Suprapubic skin (tissue), 4 donors: ENCODE measurements around the gene GPD2. TPM values are rescaled to one million over a fixed set of nuclear protein-coding genes. Genes with fewer than 3 reads are reported as not detected.
"Not testable (repeated sequence)": the region's sequence is repeated elsewhere in the genome, so short reads cannot be mapped to it uniquely, and the experiment has no call there.

Source experiments
- DNase-seq, 2 donors: peaks; one replicate each; pipeline ENCODE4 v3.0.0-alpha.2; 2019; ENCODE audit warnings: low spot score in 2 of 2
- H3K27ac ChIP-seq: fragments of 200-600 bp; sonication (generic); one replicate; pipeline ENCODE4 v1.5.1; 2019
- H3K27me3 ChIP-seq: fragments of 200-600 bp; sonication (generic); one replicate; pipeline ENCODE4 v1.5.1; 2019
- H3K36me3 ChIP-seq: fragments of 200-600 bp; sonication (generic); one replicate; pipeline ENCODE4 v1.5.1; 2019
- H3K4me1 ChIP-seq: fragments of 200-600 bp; sonication (generic); one replicate; pipeline ENCODE4 v1.5.1; 2019
- H3K4me3 ChIP-seq: fragments of 200-600 bp; sonication (generic); one replicate; pipeline ENCODE4 v1.5.1; 2019; ENCODE audit warnings: mild to moderate bottlenecking
- H3K9me3 ChIP-seq: fragments of 200-600 bp; sonication (generic); one replicate; pipeline ENCODE4 v1.5.1; 2019
- EP300 ChIP-seq: sonication (generic); formaldehyde crosslinking; IDR thresholded peaks from one replicate; pipeline ENCODE4 v1.6.1; 2017; ENCODE audit warnings: antibody characterized with exemption
- POLR2A ChIP-seq, 2 donors: fragments of 450-650 bp; IDR thresholded peaks; one replicate each; pipeline ENCODE4 v1.6.1; 2017; ENCODE audit warnings: antibody characterized with exemption in 2 of 2, mild to moderate bottlenecking in 2 of 2, moderate library complexity in 2 of 2
- POLR2AphosphoS5 ChIP-seq, 3 donors: sonication (generic); formaldehyde crosslinking; IDR thresholded peaks; one replicate each; pipeline ENCODE4 v1.6.1; 2017; ENCODE audit warnings: antibody characterized with exemption in 3 of 3
- WGBS: methylation state at CpG from one replicate; pipeline ENCODE4 v1.1.5; 2018; 5-methylcytosine and 5-hydroxymethylcytosine counted together
- total RNA-seq, 4 donors: library from RNA; depleted of rRNA; stranded (reverse); fragments of >200 nt; gene quantifications; one replicate each; pipeline ENCODE4 v1.1.0, GENCODE V29; 2016
- TF ChIP-seq, protein P1 (sequence below), 2 donors: fragments of 200-600 bp in 1 of 2; fragments of 450-650 bp in 1 of 2; sonication (generic) in 1 of 2; IDR thresholded peaks; one replicate each; pipeline ENCODE4 v1.5.1; 2016 to 2019; ENCODE audit warnings: antibody characterized with exemption in 2 of 2, mild to moderate bottlenecking in 1 of 2, moderate library complexity in 1 of 2

The GPD2 gene
- total RNA-seq, 4 donors from 2014 or later, result 34.7 to 77.5 (median 50.3) TPM

DNA sequence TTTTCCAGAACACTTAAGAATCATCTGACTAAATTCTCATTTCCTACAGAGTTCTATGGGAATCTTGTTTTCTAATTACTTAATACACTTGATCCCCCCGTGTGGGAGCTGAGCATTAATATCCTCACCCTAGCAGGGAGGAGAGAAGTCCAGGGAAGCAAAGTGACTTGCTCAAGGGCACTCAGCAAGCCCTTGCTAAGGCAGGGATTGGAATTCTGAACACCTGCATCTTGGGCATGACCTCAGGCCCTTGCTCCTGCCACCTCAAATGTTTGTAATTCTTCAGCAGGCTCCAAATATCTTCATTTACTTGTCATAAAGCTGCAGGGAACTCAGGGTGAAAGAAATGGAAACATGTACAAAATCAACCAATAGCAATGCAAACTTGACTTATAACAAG is 162.4 kb downstream of the GPD2 start:
- H3K4me1 ChIP-seq, result no peaks in the 10 kb centered on the region
- H3K36me3 ChIP-seq, result no peaks in the 10 kb centered on the region
- H3K27ac ChIP-seq, result no peak overlapping the region
- no peak overlapping the region for H3K4me3 ChIP-seq
- no peak for DNase-seq
- no peak for TF ChIP-seq EP300
- no peak for TF ChIP-seq POLR2A (IDR thresholded peaks at IDR 0.05)
- TF ChIP-seq, protein P1, sequence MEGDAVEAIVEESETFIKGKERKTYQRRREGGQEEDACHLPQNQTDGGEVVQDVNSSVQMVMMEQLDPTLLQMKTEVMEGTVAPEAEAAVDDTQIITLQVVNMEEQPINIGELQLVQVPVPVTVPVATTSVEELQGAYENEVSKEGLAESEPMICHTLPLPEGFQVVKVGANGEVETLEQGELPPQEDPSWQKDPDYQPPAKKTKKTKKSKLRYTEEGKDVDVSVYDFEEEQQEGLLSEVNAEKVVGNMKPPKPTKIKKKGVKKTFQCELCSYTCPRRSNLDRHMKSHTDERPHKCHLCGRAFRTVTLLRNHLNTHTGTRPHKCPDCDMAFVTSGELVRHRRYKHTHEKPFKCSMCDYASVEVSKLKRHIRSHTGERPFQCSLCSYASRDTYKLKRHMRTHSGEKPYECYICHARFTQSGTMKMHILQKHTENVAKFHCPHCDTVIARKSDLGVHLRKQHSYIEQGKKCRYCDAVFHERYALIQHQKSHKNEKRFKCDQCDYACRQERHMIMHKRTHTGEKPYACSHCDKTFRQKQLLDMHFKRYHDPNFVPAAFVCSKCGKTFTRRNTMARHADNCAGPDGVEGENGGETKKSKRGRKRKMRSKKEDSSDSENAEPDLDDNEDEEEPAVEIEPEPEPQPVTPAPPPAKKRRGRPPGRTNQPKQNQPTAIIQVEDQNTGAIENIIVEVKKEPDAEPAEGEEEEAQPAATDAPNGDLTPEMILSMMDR (IDR thresholded peaks at IDR 0.05), result no peak
- TF ChIP-seq POLR2AphosphoS5 (IDR thresholded peaks at IDR 0.05), result no peak
- H3K27me3 ChIP-seq, result no peaks in the 10 kb centered on the region
- H3K9me3 ChIP-seq, result no peaks in the 10 kb centered on the region
- 35% methylated on average over 1 of the region's 1 CpG for WGBS

DNA sequence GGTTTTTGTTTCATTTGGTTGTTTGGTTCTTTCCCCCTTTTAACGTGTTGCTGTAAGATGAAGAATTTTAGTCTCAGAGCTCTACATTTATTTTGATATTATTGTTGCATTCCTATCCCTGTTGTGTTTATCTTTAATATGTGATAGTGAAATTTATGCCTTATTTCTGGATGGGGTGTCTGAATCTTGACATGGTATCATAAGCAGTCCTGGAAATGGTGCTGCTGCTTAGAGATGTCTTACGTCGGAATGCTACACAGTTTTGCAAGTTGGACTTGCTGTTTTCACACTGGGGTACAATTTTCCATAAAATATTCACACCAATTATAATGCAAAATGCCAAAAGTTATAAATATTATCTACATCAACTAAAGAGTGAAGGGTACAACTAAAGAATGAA is 164.0 kb downstream of the GPD2 start:
- H3K4me3 ChIP-seq, result no peak overlapping the region
- no peak for TF ChIP-seq EP300
- TF ChIP-seq, protein P1 (IDR thresholded peaks at IDR 0.05), result no peak
- no peak for TF ChIP-seq POLR2AphosphoS5 (IDR thresholded peaks at IDR 0.05)

DNA sequence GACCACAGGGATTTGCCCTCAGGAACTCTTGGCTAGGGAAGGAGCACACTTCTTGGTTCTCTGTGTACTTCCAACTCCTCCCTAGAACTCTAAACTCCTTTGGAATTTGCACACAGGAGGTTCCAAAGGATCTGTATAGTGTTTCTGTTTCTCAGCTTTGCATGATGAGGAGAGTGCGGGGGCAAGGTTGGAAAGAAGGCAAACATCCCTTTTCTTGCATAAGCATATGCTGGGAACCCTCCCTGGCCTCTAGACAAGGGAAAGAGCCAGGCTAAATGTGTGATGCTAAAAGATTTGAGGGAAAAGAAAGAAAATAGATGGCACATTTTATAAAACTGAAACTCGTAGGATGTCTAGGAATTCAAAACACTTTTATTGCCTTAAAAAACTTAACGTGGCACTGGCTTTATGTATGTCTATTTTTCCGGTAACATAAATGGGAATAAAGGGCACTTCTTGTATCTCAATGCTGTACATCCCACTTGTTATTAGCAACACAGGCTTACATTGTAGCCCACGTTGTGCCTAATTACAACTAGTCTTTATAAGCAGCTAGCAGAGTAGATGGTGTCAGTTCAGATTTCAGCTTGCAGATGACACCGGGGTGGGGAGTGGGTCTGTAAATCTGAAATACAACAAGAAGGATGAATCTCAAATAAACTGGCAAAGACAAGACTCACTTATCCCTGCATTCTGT is 165.8 kb downstream of the GPD2 start:
- no peak overlapping the region for H3K27ac ChIP-seq
- no peaks in the 10 kb centered on the region for H3K27me3 ChIP-seq
- H3K4me3 ChIP-seq, result no peak overlapping the region

More for the DNA sequence above, 164.0 kb downstream of the GPD2 start:
- Histone ChIP-seq H3K27ac (no peak overlapping the region), H3K9me3 (no peaks in the 10 kb centered on the region), H3K36me3 (no peaks in the 10 kb centered on the region), H3K4me1 (no peaks in the 10 kb centered on the region), H3K27me3 (no peaks in the 10 kb centered on the region)
- WGBS, result 90% methylated on average over 3 of the region's 3 CpGs
- DNase-seq, result no peak

DNA sequence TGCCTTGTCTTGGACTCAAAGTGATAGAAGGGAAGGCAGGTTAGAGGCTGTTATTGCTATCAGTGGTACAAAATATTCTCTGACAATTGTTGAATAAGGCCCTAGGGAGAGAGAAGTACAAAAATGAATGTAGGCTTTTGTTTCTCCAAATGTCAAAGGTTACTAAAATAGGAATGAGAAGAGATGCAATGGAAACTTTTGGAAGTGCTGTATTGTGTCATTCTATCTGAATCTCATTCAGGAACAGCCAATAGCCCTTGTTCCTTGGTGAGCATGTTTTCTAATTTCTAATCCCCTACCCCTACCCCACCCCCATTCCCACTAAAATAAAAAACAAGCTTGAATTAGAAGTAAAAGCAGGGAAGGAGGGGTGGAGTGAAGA is 166.4 kb downstream of the GPD2 start:
- TF ChIP-seq POLR2AphosphoS5 (IDR thresholded peaks at IDR 0.05) (no peak), EP300 (no peak)
- TF ChIP-seq, protein P1 (IDR thresholded peaks at IDR 0.05), result no peak
- DNase-seq, result no peak
- H3K27me3 ChIP-seq, result no peaks in the 10 kb centered on the region
- H3K36me3 ChIP-seq, result no peaks in the 10 kb centered on the region
- H3K4me1 ChIP-seq, result no peaks in the 10 kb centered on the region
- H3K27ac ChIP-seq, result no peak overlapping the region
- H3K4me3 ChIP-seq, result no peak overlapping the region
- no peaks in the 10 kb centered on the region for H3K9me3 ChIP-seq

More for the DNA sequence above, 165.8 kb downstream of the GPD2 start:
- H3K4me1 ChIP-seq, result no peaks in the 10 kb centered on the region
- TF ChIP-seq, protein P1 (IDR thresholded peaks at IDR 0.05), result no peak
- no peak for TF ChIP-seq EP300
- no peak for TF ChIP-seq POLR2A (IDR thresholded peaks at IDR 0.05)
- no peaks in the 10 kb centered on the region for H3K36me3 ChIP-seq
- WGBS, result 81% methylated on average over 6 of the region's 6 CpGs
- H3K9me3 ChIP-seq, result no peaks in the 10 kb centered on the region
- DNase-seq, result no peak

- no peaks in the 10 kb centered on the region for H3K9me3 ChIP-seq
- no peak overlapping the region for H3K27ac ChIP-seq
- 61% methylated on average over 2 of the region's 2 CpGs for WGBS
- H3K27me3 ChIP-seq, result no peaks in the 10 kb centered on the region
- DNase-seq, result no peak
- no peaks in the 10 kb centered on the region for H3K36me3 ChIP-seq
- H3K4me3 ChIP-seq, result no peak overlapping the region
- no peaks in the 10 kb centered on the region for H3K4me1 ChIP-seq
- TF ChIP-seq, protein P1 (IDR thresholded peaks at IDR 0.05), result no peak
- TF ChIP-seq EP300 (no peak), POLR2A (IDR thresholded peaks at IDR 0.05) (no peak), POLR2AphosphoS5 (IDR thresholded peaks at IDR 0.05) (no peak)
Measured at GRCh38 chr2:156615836-156616322, 179.7 kb downstream of the GPD2 start.

GRCh38 chr2:156618071-156618470 is 181.9 kb downstream of the GPD2 start:
- not testable (repeated sequence) for H3K27ac ChIP-seq, H3K4me1 ChIP-seq, H3K9me3 ChIP-seq, H3K4me3 ChIP-seq, DNase-seq, H3K36me3 ChIP-seq, H3K27me3 ChIP-seq
- 98% methylated on average over 29 of the region's 33 CpGs for WGBS
